HCT116 (cell line): ENCODE data around the gene ISYNA1. TPM values are rescaled to one million over a fixed set of nuclear protein-coding genes. Genes with fewer than 3 reads are reported as not detected.

Experiments
- ATAC-seq: fragments of 200-7000 bp; cut with Tn5 transposase; 2 replicates; pipeline ENCODE4 v1.9.1; 2020; ENCODE audit warnings: mild to moderate bottlenecking, moderate library complexity
- BruUV-seq: library from RNA; stranded (reverse); fragments of 400-500 nt; replicated peaks from 2 replicates; lab custom pipeline; 2021; lab: Mats Ljungman, UMichigan
- CTCF ChIA-PET: fragments of 300-600 bp; sonication (Branson Sonifier 250); formaldehyde crosslinking; loops from one replicate; lab custom pipeline; 2021; ENCODE audit warnings: antibody characterized with exemption; lab: Charles Lee
- POLR2A ChIA-PET: fragments of 300-600, 350-600 bp; sonication (Branson Sonifier 250); formaldehyde crosslinking; loops from one replicate; lab custom pipeline; 2021; ENCODE audit warnings: antibody characterized with exemption; lab: Charles Lee
- RAD21 ChIA-PET, 2 experiments: fragments of 300-600 bp; sonication (Branson Sonifier 250); formaldehyde crosslinking; loops; one replicate each; lab custom pipeline; 2023; ENCODE audit warnings: low total read pairs in 2 of 2; ENCODE audit not compliant: uncharacterized antibody in 2 of 2, unreplicated experiment in 2 of 2, low non-redundant PET in 1 of 2; lab: Charles Lee
- DNase-seq: peaks from one replicate; pipeline ENCODE4 v3.0.0-alpha.2; 2010; ENCODE audit warnings: low read depth, low spot score
- H2AFZ ChIP-seq: fragments of 200-600 bp; shearing (Covaris generic), sonication (generic); 2 replicates; pipeline ENCODE4 v1.6.1; 2017; ENCODE audit warnings: low read depth, mixed run types, mixed read lengths, antibody characterized with exemption, low read length; ENCODE audit not compliant: poor library complexity, severe bottlenecking
- H3K27ac ChIP-seq: 2 replicates; pipeline ENCODE4 v1.5.1; 2012; ENCODE audit warnings: low read depth, low read length
- H3K27me3 ChIP-seq: fragments of 200-600 bp; sonication (generic); 2 replicates; pipeline ENCODE4 v1.6.1; 2016; ENCODE audit warnings: mixed run types, low read length, mixed read lengths; ENCODE audit not compliant: insufficient read depth
- H3K36me3 ChIP-seq, 2 experiments: fragments of 200-500 bp in 1 of 2; fragments of 200-600 bp in 1 of 2; sonication (Bioruptor generic) in 1 of 2; sonication (generic) in 1 of 2; 2 replicates each; pipeline versions ENCODE4 v1.5.1 to v1.6.1; 2014 to 2016; ENCODE audit warnings: low read length in 2 of 2, inconsistent platforms in 1 of 2, mixed read lengths in 1 of 2, mixed run types in 1 of 2; ENCODE audit not compliant: insufficient read depth in 2 of 2, control insufficient read depth in 1 of 2
- H3K4me1 ChIP-seq, 2 experiments: fragments of 200-600 bp in 1 of 2; sonication (generic) in 1 of 2; 2 replicates each; pipeline versions ENCODE4 v1.5.1 to v1.6.1; 2012 to 2017; ENCODE audit warnings: low read length in 2 of 2, inconsistent platforms in 1 of 2, mild to moderate bottlenecking in 1 of 2, mixed read lengths in 1 of 2, mixed run types in 1 of 2, moderate library complexity in 1 of 2; ENCODE audit not compliant: insufficient read depth in 2 of 2, control insufficient read depth in 1 of 2
- H3K4me2 ChIP-seq: fragments of 200-600 bp; sonication (generic); 2 replicates; pipeline ENCODE4 v1.6.1; 2017; ENCODE audit warnings: mixed run types, low read length, mixed read lengths
- H3K4me3 ChIP-seq, 2 experiments: fragments of 200-600 bp in 1 of 2; sonication (generic) in 1 of 2; replicated peaks in 1 of 2; 2 replicates each; pipeline ENCODE4 v1.5.1; 2011 to 2016; ENCODE audit warnings: low read length in 2 of 2, control low read depth in 1 of 2, low read depth in 1 of 2, mild to moderate bottlenecking in 1 of 2, mixed read lengths in 1 of 2, mixed run types in 1 of 2
- H3K79me2 ChIP-seq: fragments of 200-600 bp; sonication (generic); 2 replicates; pipeline ENCODE4 v1.6.1; 2017; ENCODE audit warnings: mild to moderate bottlenecking, mixed run types, low read length, moderate library complexity, mixed read lengths; ENCODE audit not compliant: insufficient read depth
- H3K9ac ChIP-seq: fragments of 200-600 bp; sonication (generic); 2 replicates; pipeline ENCODE4 v1.6.1; 2016; ENCODE audit warnings: low read length, mixed read lengths
- H3K9me2 ChIP-seq: fragments of 200-600 bp; sonication (generic), shearing (Covaris generic); 2 replicates; pipeline ENCODE4 v1.6.1; 2017; ENCODE audit warnings: mixed run types, mild to moderate bottlenecking, moderate library complexity; ENCODE audit not compliant: insufficient read depth
- H3K9me3 ChIP-seq, 2 experiments: fragments of 200-500 bp in 1 of 2; fragments of 200-600 bp in 1 of 2; sonication (Bioruptor generic) in 1 of 2; sonication (generic) in 1 of 2; 2 replicates each; pipeline ENCODE4 v1.6.1; 2014 to 2017; ENCODE audit warnings: low read length in 2 of 2, mixed read lengths in 2 of 2, inconsistent platforms in 1 of 2, low read depth in 1 of 2, mild to moderate bottlenecking in 1 of 2, mixed run types in 1 of 2, moderate library complexity in 1 of 2; ENCODE audit not compliant: control insufficient read depth in 1 of 2, insufficient read depth in 1 of 2
- H4K20me1 ChIP-seq: fragments of 200-600 bp; sonication (generic), shearing (Covaris generic); 2 replicates; pipeline ENCODE4 v1.6.1; 2017; ENCODE audit warnings: mixed run types, mild to moderate bottlenecking, moderate library complexity; ENCODE audit not compliant: insufficient read depth
- ATF3 ChIP-seq: IDR thresholded peaks from 2 replicates; pipeline ENCODE4 v1.6.1; 2012
- CEBPB ChIP-seq: IDR thresholded peaks from 2 replicates; pipeline ENCODE4 v1.6.1; 2012; ENCODE audit warnings: low read depth
- CTCF ChIP-seq, 3 experiments: fragments of 200-600 bp in 1 of 3; sonication (generic) in 1 of 3; IDR thresholded peaks in 2 of 3; conservative IDR thresholded peaks in 1 of 3; 2 replicates each; pipeline ENCODE4 v1.5.1; 2012 to 2017; ENCODE audit warnings: low read depth in 2 of 3, low read length in 2 of 3, antibody characterized with exemption in 1 of 3, borderline replicate concordance in 1 of 3, control low read depth in 1 of 3, mild to moderate bottlenecking in 1 of 3, mixed read lengths in 1 of 3, mixed run types in 1 of 3, moderate library complexity in 1 of 3; ENCODE audit not compliant: insufficient read depth in 1 of 3
- JUND ChIP-seq: IDR thresholded peaks from 2 replicates; pipeline ENCODE4 v1.6.1; 2012
- POLR2A ChIP-seq: IDR thresholded peaks from 2 replicates; pipeline ENCODE4 v1.7.0; 2011; ENCODE audit warnings: borderline replicate concordance; ENCODE audit not compliant: insufficient read depth, insufficient read length; ENCODE audit errors: extremely low read depth
- RAD21 ChIP-seq: IDR thresholded peaks from 2 replicates; pipeline ENCODE4 v1.6.1; 2012; ENCODE audit warnings: low read depth, mild to moderate bottlenecking
- YY1 ChIP-seq: IDR thresholded peaks from 2 replicates; pipeline ENCODE4 v1.6.1; 2011; ENCODE audit warnings: low read length, low read depth, moderate library complexity, mild to moderate bottlenecking; ENCODE audit not compliant: insufficient replicate concordance; ENCODE audit errors: extremely low read depth
- ZFX ChIP-seq: fragments of 450-650 bp; IDR thresholded peaks from 2 replicates; pipeline ENCODE4 v1.6.1; 2017
- intact Hi-C: fragments of 100-400 bp; cut with micrococcal nuclease; formaldehyde crosslinking; loops from 2 replicates; pipeline ENCODE4 v1.10.0; 2022
- total RNA-seq: library from RNA; stranded (reverse); gene quantifications from one replicate; pipeline ENCODE4 v1.2.1, GENCODE V29; 2021; ENCODE audit not compliant: unreplicated experiment
- TF ChIP-seq, protein P1 (sequence below): IDR thresholded peaks from 2 replicates; pipeline ENCODE4 v1.6.1; 2011; ENCODE audit warnings: mild to moderate bottlenecking, low read length, moderate library complexity; ENCODE audit not compliant: insufficient replicate concordance; ENCODE audit errors: extremely low read depth

Gene ISYNA1
- total RNA-seq, 1 experiment from 2014 or later: 365 TPM

DNA sequence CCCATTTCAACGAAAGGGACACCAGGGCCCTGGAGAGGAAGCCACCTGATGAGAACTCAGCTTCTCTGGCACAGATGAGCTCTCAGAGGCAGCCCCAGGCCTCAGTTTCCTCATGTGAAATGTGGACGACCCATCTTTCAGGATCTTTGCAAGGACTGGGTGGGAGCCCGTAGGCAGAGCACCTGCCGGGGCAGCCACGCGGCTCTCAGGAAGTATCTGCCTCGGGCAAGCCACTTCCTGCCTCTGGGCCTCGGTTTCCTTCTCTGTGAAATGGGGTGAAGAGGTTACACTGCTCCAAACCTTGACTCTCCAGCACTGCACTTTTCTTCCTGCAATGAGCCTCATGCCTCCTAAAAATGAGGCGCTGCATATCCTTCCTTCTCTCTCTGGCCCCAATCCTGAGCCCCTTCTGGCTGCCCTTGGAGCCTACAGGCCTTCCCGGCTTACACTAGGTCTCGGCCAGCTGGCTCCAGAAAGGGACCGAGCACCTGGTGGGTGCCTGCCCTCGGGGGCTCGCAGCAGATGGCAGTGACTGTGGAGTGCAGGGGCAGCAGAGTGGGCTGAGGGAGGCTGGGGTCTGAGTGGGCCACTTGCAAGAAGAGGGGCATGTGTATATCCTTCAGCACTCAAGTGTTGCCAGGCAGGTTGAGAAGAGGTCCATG is 15.3 kb downstream of the ISYNA1 start (continued):
- no peak for TF ChIP-seq CTCF (IDR thresholded peaks at IDR 0.05 in 2 of 3, conservative IDR thresholded peaks at IDR 0.05 in 1 of 3; ENCODE audit: borderline replicate concordance in 1 of 3, insufficient read depth in 1 of 3, low read depth in 2 of 3, low read length in 2 of 3)
- no peak for TF ChIP-seq CEBPB
- no peak for TF ChIP-seq POLR2A
- TF ChIP-seq JUND: no peak
- TF ChIP-seq, protein P1, sequence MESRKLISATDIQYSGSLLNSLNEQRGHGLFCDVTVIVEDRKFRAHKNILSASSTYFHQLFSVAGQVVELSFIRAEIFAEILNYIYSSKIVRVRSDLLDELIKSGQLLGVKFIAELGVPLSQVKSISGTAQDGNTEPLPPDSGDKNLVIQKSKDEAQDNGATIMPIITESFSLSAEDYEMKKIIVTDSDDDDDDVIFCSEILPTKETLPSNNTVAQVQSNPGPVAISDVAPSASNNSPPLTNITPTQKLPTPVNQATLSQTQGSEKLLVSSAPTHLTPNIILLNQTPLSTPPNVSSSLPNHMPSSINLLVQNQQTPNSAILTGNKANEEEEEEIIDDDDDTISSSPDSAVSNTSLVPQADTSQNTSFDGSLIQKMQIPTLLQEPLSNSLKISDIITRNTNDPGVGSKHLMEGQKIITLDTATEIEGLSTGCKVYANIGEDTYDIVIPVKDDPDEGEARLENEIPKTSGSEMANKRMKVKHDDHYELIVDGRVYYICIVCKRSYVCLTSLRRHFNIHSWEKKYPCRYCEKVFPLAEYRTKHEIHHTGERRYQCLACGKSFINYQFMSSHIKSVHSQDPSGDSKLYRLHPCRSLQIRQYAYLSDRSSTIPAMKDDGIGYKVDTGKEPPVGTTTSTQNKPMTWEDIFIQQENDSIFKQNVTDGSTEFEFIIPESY: no peak
- TF ChIP-seq RAD21: no peak
- TF ChIP-seq, all 23 proteins: peak for 0

DNA sequence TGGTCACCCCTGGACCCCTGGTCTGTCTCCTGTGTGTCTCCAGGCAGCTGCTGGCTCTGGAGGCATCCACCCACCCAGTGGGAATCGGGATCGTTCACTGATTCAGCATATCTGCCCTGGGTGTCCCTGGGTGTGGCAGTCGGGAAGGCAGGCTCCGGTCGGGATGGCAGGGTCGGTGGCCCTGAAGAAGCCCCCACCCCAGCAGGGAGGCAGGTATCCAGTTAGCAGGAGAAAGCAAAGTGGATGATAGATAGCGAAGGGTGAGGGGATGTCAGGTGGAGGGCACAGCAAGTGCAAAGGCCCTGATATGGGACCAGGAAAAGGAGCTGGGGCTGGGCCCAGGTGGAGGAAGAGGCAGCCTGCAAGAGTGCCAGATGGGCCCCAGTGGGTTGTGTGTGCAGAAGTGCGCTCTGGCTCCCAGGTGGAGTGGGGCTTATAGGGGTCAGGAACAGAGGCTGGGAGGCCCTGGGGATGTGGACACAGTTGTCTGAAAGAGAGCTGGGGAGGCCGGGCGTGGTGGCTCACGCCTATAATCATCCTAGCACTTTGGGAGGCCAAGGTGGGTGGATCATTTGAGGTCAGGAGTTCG is 16.5 kb downstream of the ISYNA1 start:
- TF ChIP-seq YY1 (no peak), ATF3 (no peak), ZFX (no peak), CTCF (IDR thresholded peaks at IDR 0.05 in 2 of 3, conservative IDR thresholded peaks at IDR 0.05 in 1 of 3; ENCODE audit: borderline replicate concordance in 1 of 3, insufficient read depth in 1 of 3, low read depth in 2 of 3, low read length in 2 of 3) (no peak)
- H3K36me3 ChIP-seq: no peaks in the 10 kb centered on the region; a peak in 1 of 4 replicates
- H4K20me1 ChIP-seq: no peaks in the 10 kb centered on the region
- H3K4me1 ChIP-seq: peaks cover 35 to 76% of the 10 kb centered on the region in 2 experiments
- no peak for ATAC-seq
- H3K27ac ChIP-seq: peak overlapping the region; percentile 98
- peak overlapping the region; percentile 65 to 92; a peak in 3 of 4 replicates for H3K4me3 ChIP-seq
- intact Hi-C loops: no loop called here
- no peaks in the 10 kb centered on the region for H3K27me3 ChIP-seq
- DNase-seq: no peak
- peaks cover 69% of the 10 kb centered on the region for H3K79me2 ChIP-seq
- H3K9me2 ChIP-seq: no peaks in the 10 kb centered on the region
- CTCF ChIA-PET: no interaction called here
- peak overlapping the region; percentile 96 for H3K9ac ChIP-seq
- H2AFZ ChIP-seq: no peak overlapping the region
- no peaks in the 10 kb centered on the region for H3K9me3 ChIP-seq
- BruUV-seq: no TSS peak
- RAD21 ChIA-PET: no interaction called here
- POLR2A ChIA-PET: interaction anchor here (0.6 kb wide), 1 partner anchor 15 kb away, joined by 4 read pairs; no protein-coding TSS in a partner anchor
- H3K4me2 ChIP-seq: peak overlapping the region; percentile 100
